ENCODE results near the gene PXMP4. TPM values are rescaled to one million over a fixed set of nuclear protein-coding genes. Genes with fewer than 3 reads are reported as not detected.
A peak's percentile ranks its signal among the peaks of the same experiment; 100 is the strongest.
"Not testable (repeated sequence)": the region's sequence is repeated elsewhere in the genome, so short reads cannot be mapped to it uniquely, and the experiment has no call there.

PXMP4 gene
- total RNA-seq, 4 donors from 2014 or later: 1.6 to 12.0 (median 5.5) TPM

DNA sequence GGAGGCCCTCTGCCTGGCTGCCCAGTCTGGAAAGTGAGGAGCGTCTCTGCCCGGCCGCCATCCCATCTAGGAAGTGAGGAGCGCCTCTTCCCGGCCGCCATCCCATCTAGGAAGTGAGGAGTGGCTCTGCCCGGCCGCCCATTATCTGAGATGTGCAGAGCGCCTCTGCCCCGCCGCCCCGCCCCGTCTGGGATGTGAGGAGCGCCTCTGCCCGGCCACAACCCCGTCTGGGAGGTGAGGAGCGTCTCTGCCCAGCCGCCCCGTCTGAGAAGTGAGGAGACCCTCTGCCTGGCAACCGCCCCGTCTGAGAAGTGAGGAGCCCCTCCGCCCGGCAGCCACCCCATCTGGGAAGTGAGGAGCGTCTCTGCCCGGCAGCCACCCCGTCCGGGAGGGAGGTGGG, 21.1 kb downstream of the PXMP4 start:
- 96% methylated on average over 21 of the region's 27 CpGs; no CpG with 5 or more reads in 1 of the 2 donors for WGBS, 2 donors (ENCODE audit: low coverage in 1 of 2)
- in situ Hi-C loops (cut with MboI; ENCODE audit: low pct_ligation_motif_present in 1 of 4, low pct_unique_long_range_greater_than_20kb in 1 of 4, low sequenced_read_pairs in 3 of 4): not testable (repeated sequence)

DNA sequence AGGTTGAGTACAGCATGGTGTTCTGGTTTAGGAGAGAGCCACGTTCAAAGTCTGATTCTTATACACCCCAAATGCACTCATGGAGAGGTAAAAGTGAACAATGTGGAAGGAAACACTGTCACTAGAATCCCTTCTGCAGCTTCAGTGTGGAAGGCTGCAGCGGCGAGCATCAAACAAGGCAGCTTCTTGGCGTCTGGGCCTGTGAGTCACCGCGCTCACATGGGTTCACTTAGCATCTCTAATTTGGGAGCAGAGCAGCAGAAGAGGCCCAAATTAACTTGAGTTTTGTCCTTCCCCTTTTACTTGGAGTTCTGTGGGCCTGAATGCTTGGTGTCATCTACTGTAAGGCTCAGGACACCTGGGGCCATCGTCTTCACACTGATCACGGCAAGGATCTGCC, 23.0 kb downstream of the PXMP4 start:
- H3K36me3 ChIP-seq: no peaks in the 10 kb centered on the region
- intact Hi-C loops (cut with DNase I; ENCODE audit: low total_unique reads) (no loop called here), in situ Hi-C loops (cut with MboI; ENCODE audit: low pct_ligation_motif_present in 1 of 4, low pct_unique_long_range_greater_than_20kb in 1 of 4, low sequenced_read_pairs in 3 of 4) (no loop called here)
- H3K4me1 ChIP-seq: peaks cover 0 to 7% (median 3%) of the 10 kb centered on the region in 4 donors
- H3K4me3 ChIP-seq: no peak overlapping the region
- WGBS, 2 donors (ENCODE audit: low coverage in 1 of 2): 80 to 81% methylated on average over 4 to 8 of the region's 8 CpGs
- no peak for DNase-seq
- no peaks in the 10 kb centered on the region for H3K27me3 ChIP-seq
- TF ChIP-seq EP300 (IDR thresholded peaks at IDR 0.05; ENCODE audit: low read depth) (no peak), POLR2A (IDR thresholded peaks at IDR 0.05) (no peak), POLR2AphosphoS5 (IDR thresholded peaks at IDR 0.05) (no peak), CTCF (IDR thresholded peaks at IDR 0.05) (no peak)
- H3K9me3 ChIP-seq: no peaks in the 10 kb centered on the region
- peak overlapping the region in 3 of 4 donors; percentile 25 to 65 (median 38) for H3K27ac ChIP-seq

More for the DNA sequence above, 21.1 kb downstream of the PXMP4 start:
- H3K4me3 ChIP-seq; H3K27me3 ChIP-seq; H3K36me3 ChIP-seq; H3K4me1 ChIP-seq; DNase-seq; intact Hi-C loops (cut with DNase I; ENCODE audit: low total_unique reads); H3K27ac ChIP-seq; H3K9me3 ChIP-seq: not testable (repeated sequence)

DNA sequence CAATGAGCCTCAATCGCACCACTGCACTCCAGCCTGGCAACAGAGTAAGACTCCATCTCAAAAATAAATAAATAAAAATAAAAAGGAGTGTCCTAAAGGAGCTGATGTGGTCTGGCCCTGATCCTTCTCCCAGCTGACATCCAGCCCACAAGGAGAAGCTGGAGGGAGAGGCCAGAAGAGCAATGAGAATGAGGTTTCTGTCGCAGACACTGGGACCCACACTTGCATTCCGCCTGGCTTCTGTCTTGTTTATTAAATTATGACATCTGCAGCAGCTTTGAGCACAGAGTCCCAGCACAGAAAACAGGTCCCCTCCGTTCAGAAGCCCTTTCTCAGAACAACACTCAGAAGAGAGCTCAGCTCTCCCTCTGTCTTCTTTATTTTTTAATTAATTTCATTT, 23.7 kb downstream of the PXMP4 start:
- no peaks in the 10 kb centered on the region for H3K27me3 ChIP-seq
- in situ Hi-C loops (cut with MboI; ENCODE audit: low pct_ligation_motif_present in 1 of 4, low pct_unique_long_range_greater_than_20kb in 1 of 4, low sequenced_read_pairs in 3 of 4): no loop called here
- intact Hi-C loops (cut with DNase I; ENCODE audit: low total_unique reads): no loop called here
- 54 to 79% methylated on average over 3 to 4 of the region's 4 CpGs for WGBS, 2 donors (ENCODE audit: low coverage in 1 of 2)
- H3K36me3 ChIP-seq: no peaks in the 10 kb centered on the region
- peaks cover 0 to 7% (median 3%) of the 10 kb centered on the region in 4 donors for H3K4me1 ChIP-seq
- H3K9me3 ChIP-seq: no peaks in the 10 kb centered on the region
- TF ChIP-seq EP300 (IDR thresholded peaks at IDR 0.05; ENCODE audit: low read depth) (no peak), CTCF (IDR thresholded peaks at IDR 0.05) (no peak), POLR2A (IDR thresholded peaks at IDR 0.05) (no peak), POLR2AphosphoS5 (IDR thresholded peaks at IDR 0.05) (no peak)
- no peak overlapping the region for H3K4me3 ChIP-seq
- no peak for DNase-seq
- H3K27ac ChIP-seq: peak overlapping the region in 3 of 4 donors; percentile 25 to 65 (median 38)

- H3K27me3 ChIP-seq: no peaks in the 10 kb centered on the region
- DNase-seq: no peak
- H3K4me3 ChIP-seq: no peak overlapping the region
- no peaks in the 10 kb centered on the region for H3K36me3 ChIP-seq
- peaks cover 0 to 7% (median 3%) of the 10 kb centered on the region in 4 donors for H3K4me1 ChIP-seq
- TF ChIP-seq POLR2A (IDR thresholded peaks at IDR 0.05) (no peak), EP300 (IDR thresholded peaks at IDR 0.05; ENCODE audit: low read depth) (no peak), POLR2AphosphoS5 (IDR thresholded peaks at IDR 0.05) (no peak), CTCF (IDR thresholded peaks at IDR 0.05) (no peak)
- in situ Hi-C loops (cut with MboI; ENCODE audit: low pct_ligation_motif_present in 1 of 4, low pct_unique_long_range_greater_than_20kb in 1 of 4, low sequenced_read_pairs in 3 of 4) (no loop called here), intact Hi-C loops (cut with DNase I; ENCODE audit: low total_unique reads) (no loop called here)
- H3K9me3 ChIP-seq: no peaks in the 10 kb centered on the region
- H3K27ac ChIP-seq: peak overlapping the region in 2 of 4 donors; percentile 25 to 33
- WGBS, 2 donors (ENCODE audit: low coverage in 1 of 2): 79% methylated on average over 6 of the region's 6 CpGs; no CpG with 5 or more reads in 1 of the 2 donors
Measured at GRCh38 chr20:33694639-33695012, 25.5 kb downstream of the PXMP4 start.

All from transverse colon (tissue), 4 donors.